GM23338 (cell line): ENCODE results near the gene ABCD3. TPM values are rescaled to one million over a fixed set of nuclear protein-coding genes. Genes with fewer than 3 reads are reported as not detected.

Experiments
- ATAC-seq: fragments of 200-7000 bp; cut with Tn5 transposase; 3 replicates; pipeline ENCODE4 v1.9.1; 2020
- DNase-seq: peaks from one replicate; pipeline ENCODE4 v3.0.0-alpha.2; 2015; ENCODE audit warnings: low spot score
- H2AFZ ChIP-seq: fragments of 200-600 bp; sonication (generic); 2 replicates; pipeline ENCODE4 v1.8.0; 2016; ENCODE audit warnings: antibody characterized with exemption, mild to moderate bottlenecking, moderate library complexity
- H3F3A ChIP-seq: fragments of 200-600 bp; sonication (generic); replicated peaks from 2 replicates; pipeline ENCODE4 v1.8.0; 2017; ENCODE audit warnings: antibody characterized with exemption, mixed run types, low read depth
- H3K27ac ChIP-seq: fragments of 200-600 bp; sonication (generic); 2 replicates; pipeline ENCODE4 v1.6.1; 2016; ENCODE audit warnings: low read depth
- H3K27me3 ChIP-seq: fragments of 200-600 bp; sonication (generic); 2 replicates; pipeline ENCODE4 v1.8.0; 2016; ENCODE audit warnings: mild to moderate bottlenecking, mixed run types, moderate library complexity; ENCODE audit not compliant: insufficient read depth
- H3K36me3 ChIP-seq: fragments of 200-600 bp; sonication (generic); 2 replicates; pipeline ENCODE4 v1.8.0; 2016; ENCODE audit warnings: mild to moderate bottlenecking; ENCODE audit not compliant: insufficient read depth
- H3K4me1 ChIP-seq: fragments of 200-600 bp; sonication (generic); 2 replicates; pipeline ENCODE4 v1.8.0; 2016; ENCODE audit warnings: mild to moderate bottlenecking, moderate library complexity; ENCODE audit not compliant: insufficient read depth
- H3K4me2 ChIP-seq: fragments of 200-600 bp; sonication (generic); 2 replicates; pipeline ENCODE4 v1.7.1; 2017; ENCODE audit warnings: mixed run types
- H3K4me3 ChIP-seq: fragments of 200-600 bp; sonication (generic); 2 replicates; pipeline ENCODE4 v1.6.1; 2016; ENCODE audit warnings: mixed run types
- H3K79me2 ChIP-seq: fragments of 200-600 bp; sonication (generic); replicated peaks from 2 replicates; pipeline ENCODE4 v1.8.0; 2017; ENCODE audit warnings: mild to moderate bottlenecking; ENCODE audit not compliant: insufficient read depth
- H3K9me2 ChIP-seq: fragments of 200-600 bp; sonication (generic); 2 replicates; pipeline ENCODE4 v1.8.0; 2017; ENCODE audit not compliant: insufficient read depth
- H4K20me1 ChIP-seq: fragments of 200-600 bp; sonication (generic); replicated peaks from 2 replicates; pipeline ENCODE4 v1.8.0; 2017; ENCODE audit warnings: mild to moderate bottlenecking; ENCODE audit not compliant: insufficient read depth
- H3K27ac Mint-ChIP-seq: 2 replicates; pipeline ENCODE4 v1.8.0; 2020; ENCODE audit warnings: inconsistent platforms, mild to moderate bottlenecking, moderate library complexity, mixed read lengths
- H3K27me3 Mint-ChIP-seq: 3 replicates; pipeline ENCODE4 v1.8.0; 2022; ENCODE audit warnings: low read depth, mild to moderate bottlenecking, moderate library complexity, mixed read lengths, inconsistent platforms; ENCODE audit not compliant: insufficient read depth, poor library complexity
- H3K36me3 Mint-ChIP-seq: 3 replicates; pipeline ENCODE4 v1.8.0; 2021; ENCODE audit warnings: low read depth, mild to moderate bottlenecking, inconsistent platforms, moderate library complexity, mixed read lengths
- H3K4me1 Mint-ChIP-seq: 3 replicates; pipeline ENCODE4 v1.8.0; 2020; ENCODE audit warnings: mild to moderate bottlenecking, inconsistent platforms, mixed read lengths
- H3K4me3 Mint-ChIP-seq: 3 replicates; pipeline ENCODE4 v1.8.0; 2021; ENCODE audit warnings: moderate library complexity, mild to moderate bottlenecking, inconsistent platforms, mixed read lengths
- H3K9me3 Mint-ChIP-seq: 3 replicates; pipeline ENCODE4 v1.8.0; 2020; ENCODE audit warnings: moderate library complexity, mild to moderate bottlenecking, inconsistent platforms, mixed read lengths
- CREB1 ChIP-seq: fragments of 250-450 bp; sonication (Bioruptor Pico); IDR thresholded peaks from 2 replicates; pipeline ENCODE4 v1.5.0; 2020; ENCODE audit warnings: low read depth, mild to moderate bottlenecking, moderate library complexity
- EZH2 ChIP-seq: fragments of 200-600 bp; sonication (generic); IDR thresholded peaks from one replicate; pipeline ENCODE4 v1.8.0; 2017; ENCODE audit warnings: antibody characterized with exemption, mild to moderate bottlenecking, low read depth; ENCODE audit not compliant: unreplicated experiment
- EZH2phosphoT487 ChIP-seq: fragments of 200-600 bp; sonication (generic); IDR thresholded peaks from one replicate; pipeline ENCODE4 v1.8.1; 2018; ENCODE audit warnings: antibody characterized with exemption; ENCODE audit not compliant: unreplicated experiment
- JUNB ChIP-seq: IDR thresholded peaks from one replicate; pipeline ENCODE4 v1.6.1; 2016; ENCODE audit warnings: antibody characterized with exemption; ENCODE audit not compliant: unreplicated experiment
- NANOG ChIP-seq: IDR thresholded peaks from 2 replicates; pipeline ENCODE4 v1.6.1; 2016; ENCODE audit warnings: antibody characterized with exemption, borderline replicate concordance
- POLR2AphosphoS5 ChIP-seq: IDR thresholded peaks from 2 replicates; pipeline ENCODE4 v1.6.1; 2016; ENCODE audit warnings: antibody characterized with exemption, low read depth
- REST ChIP-seq: IDR thresholded peaks from one replicate; pipeline ENCODE4 v1.6.1; 2018; ENCODE audit warnings: antibody characterized with exemption; ENCODE audit not compliant: unreplicated experiment
- STAT1 ChIP-seq: IDR thresholded peaks from one replicate; pipeline ENCODE4 v1.6.1; 2016; ENCODE audit warnings: antibody characterized with exemption; ENCODE audit not compliant: unreplicated experiment
- ZNF114 ChIP-seq: fragments of 250-450 bp; sonication (Bioruptor Pico); IDR thresholded peaks from 2 replicates; pipeline ENCODE4 v1.5.0; 2020; ENCODE audit warnings: mild to moderate bottlenecking, moderate library complexity
- ZNF331 ChIP-seq: fragments of 250-450 bp; sonication (Bioruptor Pico); IDR thresholded peaks from 2 replicates; pipeline ENCODE4 v1.5.0; 2020; ENCODE audit warnings: low read depth, mild to moderate bottlenecking, moderate library complexity
- polyA plus RNA-seq: library from polyadenylated mRNA; unstranded; fragments of >200 nt; fragmentation: Nextera tagmentation; extraction: Ambion mirVana; gene quantifications from 2 replicates; pipeline ENCODE4 v1.2.1, GENCODE V29; 2016
- total RNA-seq: library from RNA; depleted of rRNA; stranded (reverse); fragments of >200 nt; shearing (Covaris generic); gene quantifications from 2 replicates; pipeline ENCODE4 v1.2.3, GENCODE V29; 2014
- TF ChIP-seq, protein P1 (sequence below): IDR thresholded peaks from 2 replicates; pipeline ENCODE4 v1.6.1; 2016; ENCODE audit warnings: antibody characterized with exemption
- TF ChIP-seq, protein P2 (sequence below): fragments of 250-450 bp; sonication (Bioruptor Pico); IDR thresholded peaks from 2 replicates; pipeline ENCODE4 v1.5.0; 2020; ENCODE audit warnings: mild to moderate bottlenecking, moderate library complexity
- TF ChIP-seq, protein P3 (sequence below), 2 experiments: fragments of 200-600 bp in 1 of 2; sonication (generic) in 1 of 2; conservative IDR thresholded peaks; 2 replicates each; pipeline versions ENCODE4 v1.5.1 to v1.6.1; 2016 to 2017; ENCODE audit warnings: antibody characterized with exemption in 2 of 2, low read depth in 2 of 2, mild to moderate bottlenecking in 2 of 2, moderate library complexity in 1 of 2

ABCD3 gene
- total and polyA plus RNA-seq, 2 experiments from 2014 or later, result 12.3 to 24.0 TPM

- H3K9me2 ChIP-seq, result no peaks in the 10 kb centered on the region
- no peaks in the 10 kb centered on the region for H3F3A ChIP-seq
- H3K79me2 ChIP-seq, result no peaks in the 10 kb centered on the region
- H3K4me1 ChIP-seq, result no peaks in the 10 kb centered on the region
- TF ChIP-seq POLR2AphosphoS5 (no peak), EZH2 (no peak), JUNB (no peak), EZH2phosphoT487 (no peak), REST (no peak), STAT1 (no peak), ZNF331 (CRISPR knock-in tag) (no peak), ZNF114 (CRISPR knock-in tag) (no peak), CREB1 (CRISPR knock-in tag) (no peak), NANOG (no peak)
- TF ChIP-seq, protein P1, sequence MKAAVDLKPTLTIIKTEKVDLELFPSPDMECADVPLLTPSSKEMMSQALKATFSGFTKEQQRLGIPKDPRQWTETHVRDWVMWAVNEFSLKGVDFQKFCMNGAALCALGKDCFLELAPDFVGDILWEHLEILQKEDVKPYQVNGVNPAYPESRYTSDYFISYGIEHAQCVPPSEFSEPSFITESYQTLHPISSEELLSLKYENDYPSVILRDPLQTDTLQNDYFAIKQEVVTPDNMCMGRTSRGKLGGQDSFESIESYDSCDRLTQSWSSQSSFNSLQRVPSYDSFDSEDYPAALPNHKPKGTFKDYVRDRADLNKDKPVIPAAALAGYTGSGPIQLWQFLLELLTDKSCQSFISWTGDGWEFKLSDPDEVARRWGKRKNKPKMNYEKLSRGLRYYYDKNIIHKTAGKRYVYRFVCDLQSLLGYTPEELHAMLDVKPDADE, result no peak
- TF ChIP-seq, protein P2, sequence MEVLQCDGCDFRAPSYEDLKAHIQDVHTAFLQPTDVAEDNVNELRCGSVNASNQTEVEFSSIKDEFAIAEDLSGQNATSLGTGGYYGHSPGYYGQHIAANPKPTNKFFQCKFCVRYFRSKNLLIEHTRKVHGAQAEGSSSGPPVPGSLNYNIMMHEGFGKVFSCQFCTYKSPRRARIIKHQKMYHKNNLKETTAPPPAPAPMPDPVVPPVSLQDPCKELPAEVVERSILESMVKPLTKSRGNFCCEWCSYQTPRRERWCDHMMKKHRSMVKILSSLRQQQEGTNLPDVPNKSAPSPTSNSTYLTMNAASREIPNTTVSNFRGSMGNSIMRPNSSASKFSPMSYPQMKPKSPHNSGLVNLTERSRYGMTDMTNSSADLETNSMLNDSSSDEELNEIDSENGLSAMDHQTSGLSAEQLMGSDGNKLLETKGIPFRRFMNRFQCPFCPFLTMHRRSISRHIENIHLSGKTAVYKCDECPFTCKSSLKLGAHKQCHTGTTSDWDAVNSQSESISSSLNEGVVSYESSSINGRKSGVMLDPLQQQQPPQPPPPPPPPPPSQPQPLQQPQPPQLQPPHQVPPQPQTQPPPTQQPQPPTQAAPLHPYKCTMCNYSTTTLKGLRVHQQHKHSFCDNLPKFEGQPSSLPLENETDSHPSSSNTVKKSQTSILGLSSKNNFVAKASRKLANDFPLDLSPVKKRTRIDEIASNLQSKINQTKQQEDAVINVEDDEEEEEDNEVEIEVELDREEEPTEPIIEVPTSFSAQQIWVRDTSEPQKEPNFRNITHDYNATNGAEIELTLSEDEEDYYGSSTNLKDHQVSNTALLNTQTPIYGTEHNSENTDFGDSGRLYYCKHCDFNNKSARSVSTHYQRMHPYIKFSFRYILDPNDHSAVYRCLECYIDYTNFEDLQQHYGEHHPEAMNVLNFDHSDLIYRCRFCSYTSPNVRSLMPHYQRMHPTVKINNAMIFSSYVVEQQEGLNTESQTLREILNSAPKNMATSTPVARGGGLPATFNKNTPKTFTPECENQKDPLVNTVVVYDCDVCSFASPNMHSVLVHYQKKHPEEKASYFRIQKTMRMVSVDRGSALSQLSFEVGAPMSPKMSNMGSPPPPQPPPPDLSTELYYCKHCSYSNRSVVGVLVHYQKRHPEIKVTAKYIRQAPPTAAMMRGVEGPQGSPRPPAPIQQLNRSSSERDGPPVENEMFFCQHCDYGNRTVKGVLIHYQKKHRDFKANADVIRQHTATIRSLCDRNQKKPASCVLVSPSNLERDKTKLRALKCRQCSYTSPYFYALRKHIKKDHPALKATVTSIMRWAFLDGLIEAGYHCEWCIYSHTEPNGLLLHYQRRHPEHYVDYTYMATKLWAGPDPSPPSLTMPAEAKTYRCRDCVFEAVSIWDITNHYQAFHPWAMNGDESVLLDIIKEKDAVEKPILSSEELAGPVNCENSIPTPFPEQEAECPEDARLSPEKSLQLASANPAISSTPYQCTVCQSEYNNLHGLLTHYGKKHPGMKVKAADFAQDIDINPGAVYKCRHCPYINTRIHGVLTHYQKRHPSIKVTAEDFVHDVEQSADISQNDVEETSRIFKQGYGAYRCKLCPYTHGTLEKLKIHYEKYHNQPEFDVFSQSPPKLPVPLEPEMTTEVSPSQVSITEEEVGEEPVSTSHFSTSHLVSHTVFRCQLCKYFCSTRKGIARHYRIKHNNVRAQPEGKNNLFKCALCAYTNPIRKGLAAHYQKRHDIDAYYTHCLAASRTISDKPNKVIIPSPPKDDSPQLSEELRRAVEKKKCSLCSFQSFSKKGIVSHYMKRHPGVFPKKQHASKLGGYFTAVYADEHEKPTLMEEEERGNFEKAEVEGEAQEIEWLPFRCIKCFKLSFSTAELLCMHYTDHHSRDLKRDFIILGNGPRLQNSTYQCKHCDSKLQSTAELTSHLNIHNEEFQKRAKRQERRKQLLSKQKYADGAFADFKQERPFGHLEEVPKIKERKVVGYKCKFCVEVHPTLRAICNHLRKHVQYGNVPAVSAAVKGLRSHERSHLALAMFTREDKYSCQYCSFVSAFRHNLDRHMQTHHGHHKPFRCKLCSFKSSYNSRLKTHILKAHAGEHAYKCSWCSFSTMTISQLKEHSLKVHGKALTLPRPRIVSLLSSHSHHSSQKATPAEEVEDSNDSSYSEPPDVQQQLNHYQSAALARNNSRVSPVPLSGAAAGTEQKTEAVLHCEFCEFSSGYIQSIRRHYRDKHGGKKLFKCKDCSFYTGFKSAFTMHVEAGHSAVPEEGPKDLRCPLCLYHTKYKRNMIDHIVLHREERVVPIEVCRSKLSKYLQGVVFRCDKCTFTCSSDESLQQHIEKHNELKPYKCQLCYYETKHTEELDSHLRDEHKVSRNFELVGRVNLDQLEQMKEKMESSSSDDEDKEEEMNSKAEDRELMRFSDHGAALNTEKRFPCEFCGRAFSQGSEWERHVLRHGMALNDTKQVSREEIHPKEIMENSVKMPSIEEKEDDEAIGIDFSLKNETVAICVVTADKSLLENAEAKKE, result no peak
- TF ChIP-seq, protein P3, sequence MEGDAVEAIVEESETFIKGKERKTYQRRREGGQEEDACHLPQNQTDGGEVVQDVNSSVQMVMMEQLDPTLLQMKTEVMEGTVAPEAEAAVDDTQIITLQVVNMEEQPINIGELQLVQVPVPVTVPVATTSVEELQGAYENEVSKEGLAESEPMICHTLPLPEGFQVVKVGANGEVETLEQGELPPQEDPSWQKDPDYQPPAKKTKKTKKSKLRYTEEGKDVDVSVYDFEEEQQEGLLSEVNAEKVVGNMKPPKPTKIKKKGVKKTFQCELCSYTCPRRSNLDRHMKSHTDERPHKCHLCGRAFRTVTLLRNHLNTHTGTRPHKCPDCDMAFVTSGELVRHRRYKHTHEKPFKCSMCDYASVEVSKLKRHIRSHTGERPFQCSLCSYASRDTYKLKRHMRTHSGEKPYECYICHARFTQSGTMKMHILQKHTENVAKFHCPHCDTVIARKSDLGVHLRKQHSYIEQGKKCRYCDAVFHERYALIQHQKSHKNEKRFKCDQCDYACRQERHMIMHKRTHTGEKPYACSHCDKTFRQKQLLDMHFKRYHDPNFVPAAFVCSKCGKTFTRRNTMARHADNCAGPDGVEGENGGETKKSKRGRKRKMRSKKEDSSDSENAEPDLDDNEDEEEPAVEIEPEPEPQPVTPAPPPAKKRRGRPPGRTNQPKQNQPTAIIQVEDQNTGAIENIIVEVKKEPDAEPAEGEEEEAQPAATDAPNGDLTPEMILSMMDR (conservative IDR thresholded peaks at IDR 0.05; ENCODE audit: low read depth in 2 of 2), result no peak
- Mint-ChIP-seq H3K36me3 (peaks cover 15% of the 10 kb centered on the region; the same call in 2 of the 3 replicates), H3K4me3 (no peak overlapping the region), H3K4me1 (peaks cover 5% of the 10 kb centered on the region; the same call in 2 of the 3 replicates), H3K27me3 (peaks cover 2% of the 10 kb centered on the region), H3K9me3 (no peaks in the 10 kb centered on the region), H3K27ac (no peak overlapping the region)
- no peak overlapping the region for H3K4me2 ChIP-seq
- ATAC-seq (no peak), DNase-seq (no peak)
- no peaks in the 10 kb centered on the region for H4K20me1 ChIP-seq
- H2AFZ ChIP-seq, result no peak overlapping the region
- no peaks in the 10 kb centered on the region for H3K27me3 ChIP-seq
- H3K36me3 ChIP-seq, result no peaks in the 10 kb centered on the region
- no peak overlapping the region for H3K27ac ChIP-seq
- H3K4me3 ChIP-seq, result no peak overlapping the region
These were observed 72.4 kb downstream of the ABCD3 start for GRCh38 chr1:94490556-94490955.
